ENCODE measurements around the gene CRTC3.

Gene CRTC3

DNA sequence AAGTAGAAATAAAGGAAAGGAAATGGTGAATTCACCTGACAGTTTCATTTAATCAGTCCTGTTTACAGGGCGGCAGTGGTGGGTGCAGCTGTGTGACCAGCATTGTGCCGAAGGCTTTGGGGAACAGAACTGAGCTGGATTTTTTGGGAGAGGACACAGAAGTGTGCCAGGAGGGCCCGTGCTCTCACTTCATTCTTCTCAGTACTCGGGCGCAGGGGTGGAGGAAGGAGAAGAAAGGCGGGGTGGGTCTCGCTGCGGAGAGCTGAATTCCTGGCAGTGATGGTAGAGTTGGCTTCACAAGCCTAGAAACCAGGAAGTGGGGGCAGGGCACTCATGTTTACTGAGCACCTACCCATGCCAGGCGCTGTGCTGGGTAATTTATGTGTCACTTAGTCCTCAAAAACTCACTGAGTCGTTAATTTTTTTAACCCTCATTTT, 64.6 kb downstream of the CRTC3 start:
- no peak for DNase-seq (ENCODE audit: low spot score)

DNA sequence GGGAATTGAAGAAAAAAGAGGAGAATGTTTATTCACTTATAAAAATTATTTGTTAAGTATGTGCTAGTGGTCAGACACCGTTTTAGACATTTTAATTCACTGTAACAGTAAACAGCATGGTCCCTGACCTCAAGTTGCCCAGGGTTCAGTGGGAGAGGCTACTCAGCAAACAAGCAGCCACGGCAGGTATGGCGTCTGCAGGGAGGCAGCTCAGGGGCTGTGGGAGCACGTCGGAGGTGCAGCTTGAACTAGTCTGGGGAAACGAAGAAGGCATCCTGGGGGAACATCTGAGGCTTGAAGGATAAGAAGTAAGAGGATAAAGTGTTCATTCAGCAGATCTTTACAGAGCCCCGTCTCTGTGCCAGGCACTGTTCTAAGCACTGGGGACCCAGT, 66.0 kb downstream of the CRTC3 start:
- DNase-seq (ENCODE audit: low spot score), result no peak

DNA sequence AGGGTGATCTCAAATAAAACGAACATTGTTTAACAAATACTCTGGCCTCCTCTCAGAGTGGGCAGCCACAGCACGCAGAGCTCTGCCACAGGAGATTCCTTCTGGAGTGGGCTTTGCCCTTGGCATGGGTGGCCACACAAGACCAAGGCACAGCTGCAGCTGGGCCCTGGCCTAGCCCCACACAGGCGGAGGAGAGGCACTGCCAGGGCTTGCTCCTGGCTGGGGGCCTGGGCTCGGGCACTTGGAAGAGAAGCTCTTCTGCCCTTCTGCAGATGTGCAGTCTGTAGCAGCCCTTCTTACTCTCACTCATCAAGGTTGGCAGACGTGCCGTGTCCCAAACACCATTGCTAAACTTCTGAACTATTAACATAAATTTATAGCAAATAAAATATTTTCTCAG, 67.2 kb downstream of the CRTC3 start:
- DNase-seq (ENCODE audit: low spot score), result no peak

DNA sequence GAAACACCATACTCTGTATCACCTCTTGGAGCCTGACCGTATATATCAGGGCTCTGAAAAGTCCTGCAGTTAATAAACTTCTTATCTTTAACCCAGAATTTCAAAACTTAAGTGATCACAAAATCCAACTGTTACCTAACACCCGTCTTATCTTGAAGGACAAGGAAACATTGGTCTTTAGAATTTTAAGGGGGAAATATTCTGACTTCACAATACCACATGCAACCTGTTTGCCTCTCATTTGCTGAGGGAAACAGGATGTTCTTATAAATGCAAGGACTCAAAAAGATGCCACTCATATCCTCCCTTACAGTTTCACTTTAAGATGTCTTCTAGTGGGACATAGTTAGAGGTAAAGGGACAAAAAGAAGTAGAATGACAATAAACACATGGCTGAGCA, 67.9 kb downstream of the CRTC3 start:
- no peak for DNase-seq (ENCODE audit: low spot score)

DNA sequence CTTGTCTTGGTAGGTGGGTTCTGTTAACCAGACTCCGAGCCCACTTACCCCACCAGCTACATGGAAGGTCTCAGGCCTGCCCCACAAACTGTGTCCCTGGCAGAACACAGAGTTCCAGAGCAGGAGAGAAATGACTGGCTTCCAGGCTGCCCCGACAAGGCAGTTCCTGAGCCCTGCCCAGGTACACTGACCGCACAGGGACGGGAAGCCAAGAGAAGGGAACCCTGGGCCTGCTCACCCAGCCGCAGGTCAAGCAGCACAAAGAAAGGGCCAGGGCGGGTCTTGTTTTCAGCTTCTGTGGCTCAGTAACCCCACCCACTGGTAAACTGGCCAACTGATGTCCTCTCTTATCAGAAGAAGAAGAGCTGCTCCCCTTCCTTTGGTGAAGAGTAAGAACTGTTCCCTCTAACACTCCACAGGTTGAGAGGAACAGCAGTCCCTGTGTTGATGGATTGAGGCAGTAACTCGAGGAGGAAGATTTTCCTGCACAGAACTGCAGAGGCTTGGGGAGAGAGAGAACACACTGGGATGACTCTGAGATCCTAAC, 68.4 kb downstream of the CRTC3 start:
- no peak for DNase-seq (ENCODE audit: low spot score)

DNA sequence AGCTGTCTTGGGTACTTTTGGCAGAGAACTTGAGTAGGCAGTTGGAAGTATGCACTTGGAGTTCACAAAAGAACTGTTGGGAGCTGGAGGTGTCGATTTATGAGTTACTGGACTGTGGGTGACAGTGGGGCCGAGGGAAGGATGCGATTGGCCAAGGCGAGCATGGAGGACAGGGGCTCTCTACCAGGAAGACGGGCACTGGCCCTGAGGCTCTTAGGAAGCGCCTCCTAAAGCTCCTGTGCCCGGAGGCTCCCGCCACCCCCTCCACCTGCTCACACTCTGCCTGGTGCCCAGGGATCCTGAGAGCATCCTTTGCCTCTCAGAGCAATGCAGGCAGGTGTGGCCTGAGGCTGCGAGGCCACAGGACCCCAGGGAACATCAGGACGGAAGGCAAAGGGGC, 69.0 kb downstream of the CRTC3 start:
- DNase-seq (ENCODE audit: low spot score), result no peak

DNA sequence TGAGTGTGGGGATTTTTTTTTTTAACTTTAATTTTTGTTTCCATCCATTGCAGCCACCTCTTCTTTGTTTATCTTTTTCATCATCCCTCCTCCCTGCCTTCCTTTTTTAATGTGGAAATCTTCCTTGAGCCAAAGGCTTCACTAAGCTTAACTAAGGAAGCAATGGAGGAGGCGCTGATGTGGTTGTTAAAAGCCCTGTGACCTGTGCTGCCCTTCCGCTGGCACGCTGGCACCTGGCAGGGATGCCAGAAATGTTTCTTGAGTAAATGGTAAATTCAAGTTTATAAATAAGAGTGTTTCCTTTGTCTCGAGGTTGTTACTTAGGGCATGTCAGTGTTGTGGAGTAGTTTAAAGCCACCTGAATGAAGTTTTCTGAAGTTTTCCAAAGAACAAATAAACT, 69.4 kb downstream of the CRTC3 start:
- no peak for DNase-seq (ENCODE audit: low spot score)

DNA sequence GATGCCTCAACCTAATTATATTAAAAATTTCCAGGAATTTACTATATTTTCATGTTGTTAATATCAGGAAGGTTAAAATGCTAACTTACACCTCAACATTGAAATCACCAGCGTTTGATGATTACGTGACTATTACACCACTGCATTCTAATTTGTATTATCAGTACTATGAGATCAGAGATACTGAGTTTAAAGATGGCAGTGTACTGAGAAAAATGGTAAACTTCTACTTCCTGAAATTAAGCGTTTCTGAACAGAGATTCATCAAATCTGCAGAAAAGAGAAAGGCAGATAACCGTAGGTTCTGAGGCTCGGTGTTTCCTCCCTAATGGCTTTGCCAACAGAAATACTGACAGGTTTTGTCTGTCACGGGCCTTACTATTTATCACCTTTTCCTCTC, 69.9 kb downstream of the CRTC3 start:
- DNase-seq (ENCODE audit: low spot score), result no peak

DNA sequence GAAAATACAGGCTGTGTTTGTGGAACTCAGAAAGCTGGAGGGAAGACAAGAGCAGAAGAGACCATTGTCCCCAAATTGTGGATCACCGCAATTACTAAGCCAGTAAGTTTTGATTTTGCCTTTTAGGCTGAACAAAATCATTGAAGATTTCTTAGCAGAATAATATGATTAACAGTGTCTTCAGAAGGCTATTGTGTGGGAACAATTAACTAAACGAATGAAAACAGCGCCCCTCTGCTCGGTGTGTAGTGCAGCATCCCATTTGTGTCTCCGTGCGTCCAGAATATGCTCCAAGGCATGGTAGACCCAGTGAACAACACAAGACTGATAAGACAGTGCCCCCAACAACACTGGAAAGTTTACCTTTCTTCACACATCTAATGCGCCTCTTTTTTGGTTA, 71.2 kb downstream of the CRTC3 start:
- no peak for DNase-seq (ENCODE audit: low spot score)

DNA sequence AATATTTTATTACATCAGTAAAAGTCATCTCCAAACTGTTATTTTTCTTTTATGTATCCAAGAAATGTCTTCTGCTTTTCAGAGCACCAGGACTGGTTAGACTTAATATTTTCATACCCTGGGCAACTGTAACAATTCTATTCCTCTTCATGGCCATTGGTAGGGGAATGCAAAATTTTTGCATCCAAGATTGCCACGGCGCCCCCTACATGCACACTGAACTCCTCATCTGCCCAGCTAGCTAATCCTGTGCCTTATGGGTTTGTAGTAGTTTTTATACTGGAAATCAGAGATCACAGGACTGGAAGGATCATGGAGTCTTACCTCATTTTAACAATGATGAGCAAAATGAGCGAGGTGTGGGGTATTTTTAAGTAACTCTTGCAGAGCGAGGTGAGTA, 74.2 kb downstream of the CRTC3 start:
- DNase-seq (ENCODE audit: low spot score), result no peak

DNA sequence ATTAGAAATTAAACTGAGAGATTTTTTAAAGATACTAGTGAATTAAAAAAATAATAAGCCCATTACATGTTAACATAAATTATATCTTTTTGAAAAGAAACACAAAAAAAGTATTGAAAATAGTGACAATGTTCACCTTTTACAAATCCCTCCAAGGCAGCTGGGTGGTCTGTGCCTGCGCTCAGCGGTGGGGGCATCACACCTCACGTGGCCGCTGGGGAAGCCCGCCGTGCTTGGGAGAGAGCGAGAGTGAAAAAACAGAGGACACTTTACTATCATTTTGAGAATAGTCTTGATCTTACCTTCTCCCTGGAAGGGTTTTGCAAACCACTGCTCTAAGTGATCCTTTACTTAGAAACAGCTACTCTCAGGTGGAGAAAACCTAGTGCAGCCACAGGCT, 76.9 kb downstream of the CRTC3 start:
- no peak for DNase-seq (ENCODE audit: low spot score)

DNA sequence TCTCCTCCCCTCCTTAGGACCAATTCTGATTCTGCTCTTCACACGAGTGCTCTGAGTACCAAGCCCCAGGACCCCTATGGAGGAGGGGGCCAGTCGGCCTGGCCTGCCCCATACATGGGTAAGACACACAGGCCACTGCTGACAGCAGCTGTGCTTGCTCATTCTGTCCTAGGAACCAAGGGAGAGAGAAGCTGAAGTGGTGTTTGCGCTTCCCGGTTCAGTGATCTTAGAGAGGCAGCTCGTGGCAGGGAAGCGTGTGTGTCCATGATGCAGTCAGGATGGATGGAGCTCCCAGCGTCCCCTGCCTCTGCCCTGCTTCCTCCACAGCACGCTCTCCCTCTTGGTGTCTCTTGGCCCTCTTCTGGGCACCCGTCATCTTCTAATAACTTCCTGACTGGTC, 77.6 kb downstream of the CRTC3 start:
- DNase-seq (ENCODE audit: low spot score), result no peak

DNA sequence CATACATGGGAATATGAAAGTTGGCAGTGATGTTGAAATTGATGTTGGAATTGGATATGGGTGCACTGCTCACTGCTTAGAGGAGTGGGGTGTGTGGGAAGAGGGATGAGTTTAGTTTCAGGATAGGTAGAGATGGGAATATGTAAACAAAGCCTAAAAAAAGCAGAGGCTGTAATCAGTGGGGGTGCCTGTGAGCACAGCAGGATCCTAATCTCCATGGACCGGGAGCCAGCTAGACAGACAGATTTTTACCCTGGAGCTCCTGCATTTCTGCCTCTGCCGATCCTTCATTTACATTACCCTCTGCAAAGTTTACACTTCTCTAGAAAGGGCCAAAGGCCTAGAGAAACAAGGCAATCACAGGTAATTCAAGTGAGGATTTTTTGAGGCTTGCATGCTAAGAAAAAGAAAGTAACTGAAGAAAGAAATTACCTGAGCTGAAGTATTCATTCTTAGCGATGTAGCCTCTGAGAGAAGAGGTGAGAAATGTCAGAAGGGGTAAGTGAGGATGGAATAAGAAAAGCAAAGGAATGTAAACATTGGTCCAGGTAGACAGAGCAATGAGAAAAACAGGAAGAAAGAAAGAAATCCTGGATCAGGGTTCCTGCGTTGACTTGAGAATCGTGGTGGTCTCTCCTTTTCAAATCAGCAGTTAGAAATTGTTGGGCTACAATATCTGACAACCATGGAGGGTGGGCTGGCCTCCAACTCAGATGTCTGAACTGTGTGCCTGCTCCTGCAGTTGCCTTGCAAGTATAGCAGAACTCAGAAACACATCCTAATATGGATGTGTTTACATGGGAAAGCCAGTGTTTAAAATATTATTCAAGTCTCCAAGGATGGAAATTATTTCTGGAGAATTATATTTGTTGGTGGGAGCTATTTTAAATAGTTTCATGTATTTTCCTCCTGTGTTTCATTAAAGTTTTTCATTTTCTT, 79.8 kb downstream of the CRTC3 start:
- no peak for DNase-seq (ENCODE audit: low spot score)

DNA sequence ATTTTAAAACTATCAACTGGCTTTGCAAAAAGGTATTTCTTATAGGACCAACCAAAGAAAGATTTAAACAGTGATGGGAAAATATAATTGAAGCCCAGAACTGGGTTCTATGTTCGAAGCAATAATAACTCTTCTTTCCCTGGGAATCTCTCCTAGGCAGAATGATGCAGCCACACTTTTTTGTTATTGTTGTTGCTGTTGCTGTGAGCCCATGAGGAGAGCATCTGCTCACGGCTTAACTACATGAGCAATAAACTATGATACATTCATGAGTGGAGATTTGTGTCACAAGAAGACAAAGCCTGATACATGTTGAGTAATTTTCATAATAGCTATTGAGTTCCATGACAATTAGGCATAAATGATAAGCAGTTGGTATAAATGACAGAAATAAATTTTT, 80.5 kb downstream of the CRTC3 start:
- no peak for DNase-seq (ENCODE audit: low spot score)

DNA sequence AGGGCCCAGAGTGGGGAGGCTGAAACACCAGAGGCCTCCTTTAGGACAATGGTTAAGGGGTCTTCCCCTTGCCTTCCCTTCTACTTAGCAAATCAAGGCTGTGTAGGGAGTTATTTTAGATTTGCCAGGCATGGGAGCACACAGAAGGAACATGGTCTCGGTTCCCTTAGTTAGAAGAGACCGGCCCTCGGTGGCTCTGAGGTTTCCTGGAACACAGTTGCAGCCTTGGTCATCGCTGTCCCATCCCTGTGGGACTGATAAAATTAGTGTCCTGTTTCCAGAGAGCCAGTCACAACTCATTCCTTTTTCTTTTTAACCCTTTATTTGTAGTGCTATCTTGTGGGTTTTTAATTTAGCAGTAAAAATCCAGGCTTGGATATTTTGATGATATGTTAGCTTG, 81.4 kb downstream of the CRTC3 start:
- no peak for DNase-seq (ENCODE audit: low spot score)

DNA sequence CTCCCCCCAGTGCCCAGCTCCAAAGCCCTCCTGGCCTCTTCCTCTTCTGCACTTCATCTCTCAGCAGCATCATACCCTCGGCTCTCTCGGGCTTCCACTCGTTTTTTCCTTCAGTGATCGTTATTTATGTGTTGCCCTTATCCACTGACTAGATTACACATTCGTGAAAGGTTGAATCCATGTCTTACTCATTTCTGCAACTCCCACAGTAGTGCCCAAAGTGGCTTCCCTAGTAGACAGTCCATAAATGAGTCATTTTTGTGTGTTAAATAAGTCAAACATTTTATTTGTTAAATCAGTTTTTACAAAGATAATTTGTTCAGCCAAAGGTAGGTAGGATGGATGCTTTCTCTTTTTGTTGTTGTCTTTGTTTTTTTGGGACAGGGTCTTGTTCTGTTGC, 87.4 kb downstream of the CRTC3 start:
- DNase-seq (ENCODE audit: low spot score), result no peak

DNA sequence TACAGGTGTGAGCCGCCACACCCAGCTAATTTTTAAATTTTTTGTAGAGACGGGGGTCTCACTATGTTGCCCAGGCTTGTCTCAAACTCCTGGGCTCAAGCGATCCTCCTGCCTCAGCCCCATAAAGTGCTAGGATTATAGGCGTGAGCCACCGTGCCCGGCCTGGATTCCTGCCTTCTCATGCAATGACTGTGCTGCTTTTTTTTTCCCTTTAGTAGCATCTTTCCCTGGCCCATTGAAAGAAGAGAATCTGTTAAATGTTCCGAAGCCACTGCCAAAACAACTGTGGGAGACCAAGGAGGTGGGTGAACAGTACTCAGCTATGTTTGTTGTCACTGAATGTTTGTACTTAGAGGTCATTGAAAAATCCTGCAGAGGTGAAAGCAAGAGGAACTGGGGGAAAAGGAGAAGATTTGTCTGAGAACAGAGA, 88.0 kb downstream of the CRTC3 start:
- DNase-seq (ENCODE audit: low spot score), result no peak

DNA sequence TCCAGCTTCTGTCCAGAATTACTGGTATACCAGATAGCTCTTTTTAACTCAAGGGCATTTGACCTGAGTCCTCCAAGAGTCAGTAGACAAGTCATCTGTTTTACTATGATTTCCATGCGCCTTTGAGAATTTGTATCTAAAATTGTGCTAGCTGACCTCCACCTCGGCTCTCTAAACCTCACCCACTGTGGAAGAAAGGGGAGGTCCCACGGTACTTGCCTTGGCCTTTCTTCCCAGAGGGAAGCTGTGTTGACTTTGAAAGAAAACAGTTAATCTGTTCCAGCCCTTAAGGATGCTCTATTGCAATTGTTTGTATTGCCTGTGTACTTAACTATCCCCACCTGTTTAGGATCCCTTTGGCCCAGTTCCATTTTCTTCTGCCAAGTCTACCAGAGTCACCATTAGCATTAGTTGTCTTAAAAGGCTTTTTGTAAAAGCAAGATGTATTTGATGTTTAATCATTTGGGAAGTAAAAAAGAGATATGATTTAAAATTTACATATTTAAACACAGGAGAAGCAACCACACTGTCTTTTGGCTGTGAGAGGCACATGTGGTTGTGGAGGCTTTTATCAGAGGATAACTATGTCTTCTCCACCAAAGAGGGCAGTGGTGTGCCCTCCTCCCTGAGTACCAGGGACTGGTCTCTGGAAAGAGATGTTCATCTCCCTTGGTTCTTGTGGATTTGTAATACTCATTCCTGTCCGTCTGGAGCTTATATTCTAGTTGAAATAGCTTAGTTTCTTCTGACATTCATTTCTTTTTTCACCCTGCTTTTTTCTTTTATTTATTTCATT, 88.8 kb downstream of the CRTC3 start:
- no peak for DNase-seq (ENCODE audit: low spot score)

DNA sequence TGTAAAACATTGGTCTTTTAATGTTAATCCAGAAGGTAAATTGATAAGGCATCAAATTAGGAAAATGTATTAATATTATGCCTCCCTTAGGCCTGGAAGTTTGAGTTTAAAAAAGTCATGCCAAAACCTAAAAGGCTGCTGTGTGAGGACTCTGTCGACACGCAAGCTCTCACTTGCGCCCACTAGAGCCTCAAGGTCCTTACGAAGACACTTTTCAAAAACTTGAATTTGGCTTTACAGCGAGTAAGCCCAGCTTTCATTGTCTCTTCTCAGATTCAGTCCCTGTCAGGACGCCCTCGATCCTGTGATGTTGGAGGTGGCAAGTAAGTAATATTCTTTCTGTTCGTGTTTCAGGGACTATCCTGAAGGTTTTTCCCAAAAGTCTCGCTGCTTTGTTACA, 89.7 kb downstream of the CRTC3 start:
- no peak for DNase-seq (ENCODE audit: low spot score)

DNA sequence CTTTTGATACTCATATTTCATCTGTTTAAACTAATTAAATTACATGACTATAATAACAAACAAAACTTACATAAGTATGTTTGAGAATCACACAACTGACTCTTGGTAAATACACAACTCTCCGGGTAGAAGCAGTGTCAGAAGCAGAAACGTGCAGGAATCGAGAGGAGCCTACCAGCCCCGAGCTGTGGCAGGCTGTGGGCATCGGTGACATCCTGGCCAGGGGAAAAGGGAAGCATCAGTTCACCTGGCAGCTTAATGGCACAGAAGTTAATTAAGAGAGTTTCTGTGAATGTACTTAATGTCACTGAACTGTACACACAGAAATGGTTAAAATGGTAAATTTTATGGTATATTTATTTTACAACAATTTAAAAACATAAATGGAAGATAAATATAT, 90.2 kb downstream of the CRTC3 start:
- DNase-seq (ENCODE audit: low spot score), result no peak

DNA sequence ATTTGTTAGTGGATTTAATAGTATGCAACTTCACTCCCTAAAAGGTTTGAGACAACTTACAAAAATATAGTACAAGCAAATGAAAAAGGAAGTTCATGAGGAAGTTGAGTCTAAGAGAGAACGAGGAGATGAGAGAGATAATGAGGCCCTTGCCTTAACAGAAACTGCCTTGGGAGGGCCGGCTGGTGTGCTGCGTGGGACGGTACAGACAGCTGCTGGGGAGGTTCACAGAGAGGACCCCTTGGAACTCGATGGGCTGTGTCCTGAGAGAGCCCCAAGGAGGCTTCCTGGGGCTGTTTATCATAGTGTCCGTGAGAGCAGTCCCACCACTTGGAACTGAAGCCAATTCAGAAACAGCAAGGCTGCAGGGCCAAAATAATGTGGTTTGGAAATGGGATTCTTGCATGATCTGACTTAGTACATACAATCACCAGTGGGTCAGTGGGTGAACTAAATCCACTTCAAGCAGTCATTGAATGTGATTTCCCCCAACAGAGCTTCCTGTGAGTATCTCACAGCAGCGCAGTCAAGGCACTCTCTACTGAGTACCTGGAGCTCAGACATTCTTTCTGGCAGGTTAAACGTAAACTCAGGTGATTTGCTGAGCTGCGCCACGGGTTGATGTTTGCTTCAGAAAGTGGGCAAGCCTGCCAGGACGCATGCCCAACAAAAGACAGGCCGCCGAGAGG, 90.8 kb downstream of the CRTC3 start:
- DNase-seq (ENCODE audit: low spot score), result no peak

DNA sequence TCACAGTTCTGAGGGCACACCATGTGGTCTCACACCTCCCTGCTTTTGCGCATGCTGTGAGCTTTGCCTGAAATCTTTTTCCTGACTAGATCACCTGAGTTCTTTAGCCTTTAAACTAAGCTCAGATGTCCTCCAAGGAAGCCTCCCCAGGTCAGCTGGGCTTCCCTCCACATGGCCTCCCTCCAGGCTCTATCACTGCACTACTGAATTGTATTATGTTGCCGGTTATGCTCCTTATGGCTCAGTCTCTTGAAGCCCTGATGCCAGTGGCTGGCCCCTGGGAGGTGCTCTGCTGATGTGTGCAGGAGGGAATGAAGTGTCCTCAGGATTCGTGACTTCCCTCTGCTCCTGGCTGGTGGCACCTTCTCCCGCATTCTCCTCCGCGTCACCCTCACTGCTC, 94.1 kb downstream of the CRTC3 start:
- DNase-seq (ENCODE audit: low spot score), result no peak
